ENCODE results near the gene SLC34A3. TPM values are rescaled to one million over a fixed set of nuclear protein-coding genes. Genes with fewer than 3 reads are reported as not detected.
A peak's percentile ranks its signal among the peaks of the same experiment; 100 is the strongest.

Gene SLC34A3
- total and polyA plus RNA-seq, 12 donors, result not detected

GRCh38 chr9:137188086-137188489, 42.6 kb upstream of the SLC34A3 start:
- WGBS, 2 donors, result 0% methylated on average over 27 to 31 of the region's 31 CpGs
- DNase-seq (no peak), ATAC-seq (peak in 3 of 8 donors; percentile 1 to 9 (median 7))
- Histone ChIP-seq H3K9me3 (no peaks in the 10 kb centered on the region), H3K27me3 (no peaks in the 10 kb centered on the region), H3K36me3 (peaks cover 0 to 67% (median 31%) of the 10 kb centered on the region in 9 donors), H3K4me3 (peak overlapping the region; percentile 75 to 99 (median 98)), H3K27ac (peak overlapping the region; percentile 94 to 100 (median 98)), H3K4me1 (peaks cover 28 to 60% (median 45%) of the 10 kb centered on the region in 9 donors)
- TF ChIP-seq CTCF (IDR thresholded peaks at IDR 0.05), result no peak
- intact Hi-C loops (cut with DNase I), result loop anchor here (1.0 to 10.0 kb wide), 7 partner anchors 17 to 53 kb away; partner anchors contain the start of genes RNF208 (in 5 of the 10), CYSRT1 (in 2 of the 10), GRIN1 (in 2 of the 10) and NDOR1 (in 1 of the 10)

- H3K9me3 ChIP-seq, result no peaks in the 10 kb centered on the region
- TF ChIP-seq CTCF (IDR thresholded peaks at IDR 0.05), result peak in 6 of 9 donors; percentile 9 to 52 (median 39)
- 0% methylated on average over 94 to 98 of the region's 98 CpGs for WGBS, 2 donors
- ATAC-seq (peak; percentile 88 to 95 (median 91)), DNase-seq (peak; percentile 90 to 96)
- H3K4me3 ChIP-seq, result peak within 1 kb of the TSS; percentile 75 to 99 (median 98)
- intact Hi-C loops (cut with DNase I), result loop anchor here (1.0 to 10.0 kb wide), 7 partner anchors 17 to 54 kb away; partner anchors contain the start of genes RNF208 (in 5 of the 10), CYSRT1 (in 2 of the 10), GRIN1 (in 2 of the 10) and NDOR1 (in 1 of the 10)
- peak within 1 kb of the TSS; percentile 94 to 100 (median 98) for H3K27ac ChIP-seq
- peaks cover 28 to 62% (median 47%) of the 10 kb centered on the region in 9 donors for H3K4me1 ChIP-seq
- peaks cover 0 to 61% (median 25%) of the 10 kb centered on the region in 9 donors for H3K36me3 ChIP-seq
- H3K27me3 ChIP-seq, result no peaks in the 10 kb centered on the region
Measured at GRCh38 chr9:137188490-137189296, 42.0 kb upstream of the SLC34A3 start, which contains the start of the genes ANAPC2 and SSNA1. Gene ANAPC2 (minus strand): TSS chr9:137188560. CDS start chr9:137188532, 28 bp downstream. Gene SSNA1 (plus strand): TSS chr9:137188676. CDS start chr9:137188727, 51 bp downstream.

GRCh38 chr9:137189297-137190295, 41.1 kb upstream of the SLC34A3 start:
- Histone ChIP-seq H3K27ac (peak overlapping the region; percentile 94 to 100 (median 98)), H3K4me3 (peak overlapping the region; percentile 75 to 99 (median 98)), H3K27me3 (no peaks in the 10 kb centered on the region), H3K9me3 (no peaks in the 10 kb centered on the region), H3K4me1 (peaks cover 28 to 71% (median 47%) of the 10 kb centered on the region in 9 donors), H3K36me3 (peaks cover 0 to 57% (median 22%) of the 10 kb centered on the region in 9 donors)
- TF ChIP-seq CTCF (IDR thresholded peaks at IDR 0.05), result no peak
- DNase-seq (no peak), ATAC-seq (peak in 3 of 8 donors; percentile 1 to 33 (median 1))
- WGBS, 2 donors, result 24 to 30% methylated on average over 23 of the region's 23 CpGs
- intact Hi-C loops (cut with DNase I), result loop anchor here in 9 of 10 donors (2.0 to 10.0 kb wide), 5 partner anchors 33 to 55 kb away; partner anchors contain the start of genes RNF208 (in 5 of the 9), CYSRT1 (in 3 of the 9), GRIN1 (in 2 of the 9) and RNF224 (in 2 of the 9)

All from heart right ventricle (tissue), 16 donors.